ENCODE data around the gene SRGAP3.

The SRGAP3 gene

DNA sequence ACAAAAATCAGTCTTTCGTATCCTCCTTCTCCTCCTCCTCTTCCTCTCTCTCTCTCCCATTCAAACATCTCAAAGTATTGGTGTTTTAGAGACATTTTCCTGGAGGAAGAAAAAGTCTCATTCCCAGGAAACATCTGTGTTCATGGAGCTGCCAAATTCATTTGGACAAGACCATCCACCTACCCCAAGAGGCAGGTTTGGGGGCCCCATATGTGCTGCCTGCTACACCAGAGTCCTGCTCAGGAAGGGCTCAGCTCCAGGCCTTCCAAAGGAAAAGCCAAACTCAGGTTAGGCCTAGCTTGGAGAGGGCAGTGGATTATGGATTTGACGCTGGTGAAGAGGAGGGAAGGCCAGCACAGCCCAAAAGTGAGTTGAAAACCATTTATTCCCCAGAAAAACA, 131.2 kb downstream of the SRGAP3 start:
- H3K36me3 ChIP-seq (ENCODE audit: insufficient read depth, low read length): no peaks in the 10 kb centered on the region
- H3K4me2 ChIP-seq (ENCODE audit: low read length): no peak overlapping the region
- H3K9me3 ChIP-seq (replicated peaks; ENCODE audit: low read length): no peaks in the 10 kb centered on the region
- H3K4me3 ChIP-seq (ENCODE audit: low read length): no peak overlapping the region
- no peaks in the 10 kb centered on the region for H3K4me1 ChIP-seq (ENCODE audit: control insufficient read depth, insufficient read depth, low read length)
- H3K27me3 ChIP-seq (ENCODE audit: control insufficient read depth, insufficient read depth, low read length): peaks cover 7% of the 10 kb centered on the region
- no peak overlapping the region for H3K9ac ChIP-seq (ENCODE audit: low read depth, low read length)

DNA sequence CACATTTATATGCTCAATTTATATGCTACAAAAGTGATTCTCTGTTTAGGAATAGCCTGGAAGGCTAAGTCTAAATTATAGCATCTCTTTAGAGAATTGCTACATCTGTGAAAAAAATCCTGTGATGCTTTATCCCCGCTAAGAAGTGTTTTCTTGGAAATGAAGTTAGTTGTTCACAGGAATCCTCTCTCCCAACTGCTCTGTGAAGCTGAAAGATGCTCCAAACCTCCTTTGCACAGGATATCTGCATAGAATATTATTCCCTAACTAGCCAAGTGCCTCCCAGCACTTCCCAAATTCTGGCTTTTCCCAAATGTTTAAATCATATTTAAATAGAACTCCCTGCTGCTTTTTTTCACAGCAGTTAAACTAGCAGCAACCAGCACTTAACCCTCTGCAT, 132.2 kb downstream of the SRGAP3 start:
- H3K9me3 ChIP-seq (replicated peaks; ENCODE audit: low read length): no peaks in the 10 kb centered on the region
- peaks cover 8% of the 10 kb centered on the region for H3K27me3 ChIP-seq (ENCODE audit: control insufficient read depth, insufficient read depth, low read length)
- H3K36me3 ChIP-seq (ENCODE audit: insufficient read depth, low read length): no peaks in the 10 kb centered on the region
- no peaks in the 10 kb centered on the region for H3K4me1 ChIP-seq (ENCODE audit: control insufficient read depth, insufficient read depth, low read length)
- H3K4me3 ChIP-seq (ENCODE audit: low read length): no peak overlapping the region
- H3K9ac ChIP-seq (ENCODE audit: low read depth, low read length): no peak overlapping the region
- no peak overlapping the region for H3K4me2 ChIP-seq (ENCODE audit: low read length)

DNA sequence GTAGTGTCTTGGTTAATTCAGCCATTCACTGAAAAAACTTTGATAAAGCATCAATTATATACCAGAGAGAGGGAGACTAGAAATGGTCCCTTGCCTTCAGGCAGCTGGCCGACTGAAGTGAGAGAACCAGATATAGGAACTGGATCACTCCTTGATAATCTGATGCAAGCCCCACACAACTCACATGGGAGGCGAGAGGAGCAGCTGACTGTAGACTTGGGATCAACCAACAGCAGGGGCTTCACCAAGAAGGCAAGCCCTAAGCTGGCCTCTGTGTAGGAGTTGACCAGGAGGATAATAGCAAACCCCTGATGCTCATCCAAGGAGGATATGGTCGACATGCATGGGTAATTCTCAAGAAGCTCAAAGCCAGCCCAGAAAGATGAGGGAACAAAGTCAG, 133.1 kb downstream of the SRGAP3 start:
- Histone ChIP-seq H3K36me3 (ENCODE audit: insufficient read depth, low read length) (no peaks in the 10 kb centered on the region), H3K9ac (ENCODE audit: low read depth, low read length) (no peak overlapping the region), H3K27me3 (ENCODE audit: control insufficient read depth, insufficient read depth, low read length) (peaks cover 11% of the 10 kb centered on the region), H3K4me2 (ENCODE audit: low read length) (no peak overlapping the region), H3K4me1 (ENCODE audit: control insufficient read depth, insufficient read depth, low read length) (no peaks in the 10 kb centered on the region), H3K9me3 (replicated peaks; ENCODE audit: low read length) (no peaks in the 10 kb centered on the region), H3K4me3 (ENCODE audit: low read length) (no peak overlapping the region)

DNA sequence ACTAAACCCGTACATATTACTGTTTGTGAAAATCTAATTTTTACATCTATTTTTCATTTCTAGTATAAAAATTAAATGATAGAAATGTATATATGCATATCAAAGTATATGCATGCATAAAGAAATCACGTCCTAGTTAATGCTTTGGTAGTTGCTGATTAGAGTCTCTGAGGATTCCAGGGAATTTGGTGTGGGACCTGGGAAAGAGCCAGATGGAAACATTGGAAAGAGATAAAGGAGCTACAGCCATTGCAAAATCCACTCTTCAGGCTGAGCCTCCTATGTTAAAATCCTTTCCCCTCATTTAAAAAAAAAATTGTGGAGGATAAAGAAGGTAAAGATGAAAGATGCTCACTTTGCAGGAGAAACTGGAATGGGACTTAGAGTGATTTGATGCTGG, 134.1 kb downstream of the SRGAP3 start:
- Histone ChIP-seq H3K9me3 (replicated peaks; ENCODE audit: low read length) (no peaks in the 10 kb centered on the region), H3K27me3 (ENCODE audit: control insufficient read depth, insufficient read depth, low read length) (peaks cover 11% of the 10 kb centered on the region), H3K4me3 (ENCODE audit: low read length) (no peak overlapping the region), H3K4me1 (ENCODE audit: control insufficient read depth, insufficient read depth, low read length) (no peaks in the 10 kb centered on the region), H3K4me2 (ENCODE audit: low read length) (no peak overlapping the region), H3K9ac (ENCODE audit: low read depth, low read length) (no peak overlapping the region), H3K36me3 (ENCODE audit: insufficient read depth, low read length) (no peaks in the 10 kb centered on the region)

DNA sequence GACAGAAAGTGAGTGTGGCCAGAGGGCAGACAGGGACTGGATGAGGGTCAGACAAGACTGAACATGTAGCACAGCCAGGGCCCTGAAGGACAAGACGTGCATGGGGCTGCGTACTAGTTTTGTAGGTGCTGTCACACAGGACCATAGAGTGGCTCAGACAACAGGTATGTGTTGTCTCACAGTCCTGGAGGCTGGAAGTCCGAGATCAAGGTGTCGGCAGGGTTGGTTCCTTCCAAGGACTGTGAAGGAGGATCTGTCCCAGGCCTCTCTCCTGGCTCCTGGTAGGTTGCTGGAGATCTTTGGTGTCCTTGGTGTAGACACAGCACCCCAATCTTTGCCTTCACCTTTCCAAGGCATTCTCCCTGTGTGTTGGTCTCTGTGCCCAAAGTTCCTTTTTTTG, 136.4 kb downstream of the SRGAP3 start:
- Histone ChIP-seq H3K4me3 (ENCODE audit: low read length) (no peak overlapping the region), H3K9me3 (replicated peaks; ENCODE audit: low read length) (no peaks in the 10 kb centered on the region), H3K4me2 (ENCODE audit: low read length) (no peak overlapping the region), H3K36me3 (ENCODE audit: insufficient read depth, low read length) (no peaks in the 10 kb centered on the region), H3K4me1 (ENCODE audit: control insufficient read depth, insufficient read depth, low read length) (no peaks in the 10 kb centered on the region), H3K9ac (ENCODE audit: low read depth, low read length) (no peak overlapping the region), H3K27me3 (ENCODE audit: control insufficient read depth, insufficient read depth, low read length) (peaks cover 21% of the 10 kb centered on the region)

DNA sequence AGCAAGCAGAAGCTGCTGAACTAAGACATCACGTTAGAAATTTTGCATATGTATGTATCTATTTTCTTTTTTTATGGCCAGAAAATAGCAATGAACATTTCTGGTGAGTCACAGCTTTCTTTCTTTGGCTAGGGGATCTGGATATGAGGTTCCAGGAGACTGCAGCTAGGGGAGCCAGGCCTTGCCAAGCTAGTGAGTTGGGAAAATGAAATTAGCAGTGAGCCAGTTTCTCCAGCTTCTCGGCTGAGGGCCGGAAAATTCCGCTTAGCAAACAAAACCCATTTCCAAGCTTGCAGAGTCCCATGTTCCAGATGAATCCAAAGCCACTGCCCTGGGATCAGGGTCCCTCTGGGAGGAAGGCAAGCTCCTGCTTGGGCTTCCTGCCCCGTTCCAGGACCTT, 137.6 kb downstream of the SRGAP3 start:
- no peak overlapping the region for H3K9ac ChIP-seq (ENCODE audit: low read depth, low read length)
- no peak overlapping the region for H3K4me3 ChIP-seq (ENCODE audit: low read length)
- no peaks in the 10 kb centered on the region for H3K4me1 ChIP-seq (ENCODE audit: control insufficient read depth, insufficient read depth, low read length)
- H3K27me3 ChIP-seq (ENCODE audit: control insufficient read depth, insufficient read depth, low read length): peaks cover 19% of the 10 kb centered on the region
- no peaks in the 10 kb centered on the region for H3K9me3 ChIP-seq (replicated peaks; ENCODE audit: low read length)
- no peak overlapping the region for H3K4me2 ChIP-seq (ENCODE audit: low read length)
- no peaks in the 10 kb centered on the region for H3K36me3 ChIP-seq (ENCODE audit: insufficient read depth, low read length)

DNA sequence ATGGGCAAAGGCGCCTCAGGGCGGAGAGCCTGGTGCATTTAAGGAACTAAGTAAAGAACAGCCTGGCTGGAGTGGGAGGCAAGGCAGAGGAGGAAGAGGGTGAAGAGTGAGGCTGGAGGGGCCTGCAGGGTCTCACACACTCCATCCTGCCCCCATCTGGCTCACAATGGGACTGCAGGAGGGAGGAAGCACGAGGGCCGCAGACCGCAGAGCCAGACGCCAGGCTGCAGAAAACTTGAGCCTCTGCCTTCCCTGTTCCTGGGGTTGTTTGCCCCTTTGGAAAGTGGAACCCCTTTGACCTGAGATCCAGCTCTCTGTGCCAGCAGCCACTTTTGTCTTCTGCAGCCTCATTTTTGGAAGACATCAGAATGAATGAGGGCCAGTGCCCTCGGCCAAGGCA, 138.0 kb downstream of the SRGAP3 start:
- Histone ChIP-seq H3K9me3 (replicated peaks; ENCODE audit: low read length) (no peaks in the 10 kb centered on the region), H3K4me3 (ENCODE audit: low read length) (no peak overlapping the region), H3K27me3 (ENCODE audit: control insufficient read depth, insufficient read depth, low read length) (peaks cover 17% of the 10 kb centered on the region), H3K9ac (ENCODE audit: low read depth, low read length) (no peak overlapping the region), H3K36me3 (ENCODE audit: insufficient read depth, low read length) (no peaks in the 10 kb centered on the region), H3K4me2 (ENCODE audit: low read length) (no peak overlapping the region), H3K4me1 (ENCODE audit: control insufficient read depth, insufficient read depth, low read length) (no peaks in the 10 kb centered on the region)

DNA sequence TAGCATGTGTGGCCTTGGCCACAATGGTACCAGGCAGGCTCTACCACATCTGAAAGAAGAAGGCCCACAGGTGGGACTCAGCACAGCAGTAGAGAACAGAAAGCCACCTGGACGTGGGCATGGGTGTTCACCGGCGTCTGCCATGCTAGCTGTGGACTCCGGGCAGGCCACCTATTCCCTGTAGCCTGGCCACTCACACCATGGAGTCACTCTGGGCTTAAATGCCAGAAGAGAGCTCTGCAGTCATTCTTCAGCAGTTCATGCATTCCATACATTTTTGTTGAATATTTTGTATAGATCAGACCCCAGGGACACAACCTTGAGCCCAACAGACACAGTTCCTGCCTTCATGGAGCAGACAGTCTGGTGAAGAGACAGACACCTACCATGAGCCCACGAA, 138.6 kb downstream of the SRGAP3 start:
- no peaks in the 10 kb centered on the region for H3K9me3 ChIP-seq (replicated peaks; ENCODE audit: low read length)

DNA sequence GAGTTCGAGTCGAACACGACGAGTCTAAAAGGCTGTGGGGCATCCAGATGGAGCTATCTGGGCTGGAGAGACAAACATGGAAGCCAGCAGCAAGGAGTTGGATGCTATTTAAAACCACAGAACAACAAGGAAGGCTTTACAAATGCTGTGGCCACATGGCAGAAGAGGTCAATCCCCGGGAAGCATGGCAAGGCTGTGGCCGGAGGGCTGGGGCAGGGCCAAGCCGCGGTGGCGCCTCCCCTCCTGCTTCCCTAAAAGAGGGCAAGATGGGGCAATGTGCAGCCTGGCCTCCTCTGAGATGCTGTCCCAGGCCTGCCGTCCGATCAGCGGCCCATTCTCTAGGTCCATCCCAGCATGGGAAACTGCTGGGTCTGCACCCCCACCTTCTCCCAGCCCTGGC, 139.1 kb downstream of the SRGAP3 start:
- no peak overlapping the region for H3K4me2 ChIP-seq (ENCODE audit: low read length)
- no peak overlapping the region for H3K4me3 ChIP-seq (ENCODE audit: low read length)
- H3K27me3 ChIP-seq (ENCODE audit: control insufficient read depth, insufficient read depth, low read length): peaks cover 17% of the 10 kb centered on the region
- no peak overlapping the region for H3K9ac ChIP-seq (ENCODE audit: low read depth, low read length)
- no peaks in the 10 kb centered on the region for H3K36me3 ChIP-seq (ENCODE audit: insufficient read depth, low read length)
- H3K9me3 ChIP-seq (replicated peaks; ENCODE audit: low read length): no peaks in the 10 kb centered on the region
- H3K4me1 ChIP-seq (ENCODE audit: control insufficient read depth, insufficient read depth, low read length): no peaks in the 10 kb centered on the region

More for the DNA sequence above, 138.6 kb downstream of the SRGAP3 start:
- no peak overlapping the region for H3K4me3 ChIP-seq (ENCODE audit: low read length)
- H3K4me2 ChIP-seq (ENCODE audit: low read length): no peak overlapping the region
- no peaks in the 10 kb centered on the region for H3K36me3 ChIP-seq (ENCODE audit: insufficient read depth, low read length)
- no peak overlapping the region for H3K9ac ChIP-seq (ENCODE audit: low read depth, low read length)
- H3K27me3 ChIP-seq (ENCODE audit: control insufficient read depth, insufficient read depth, low read length): peaks cover 17% of the 10 kb centered on the region
- H3K4me1 ChIP-seq (ENCODE audit: control insufficient read depth, insufficient read depth, low read length): no peaks in the 10 kb centered on the region

DNA sequence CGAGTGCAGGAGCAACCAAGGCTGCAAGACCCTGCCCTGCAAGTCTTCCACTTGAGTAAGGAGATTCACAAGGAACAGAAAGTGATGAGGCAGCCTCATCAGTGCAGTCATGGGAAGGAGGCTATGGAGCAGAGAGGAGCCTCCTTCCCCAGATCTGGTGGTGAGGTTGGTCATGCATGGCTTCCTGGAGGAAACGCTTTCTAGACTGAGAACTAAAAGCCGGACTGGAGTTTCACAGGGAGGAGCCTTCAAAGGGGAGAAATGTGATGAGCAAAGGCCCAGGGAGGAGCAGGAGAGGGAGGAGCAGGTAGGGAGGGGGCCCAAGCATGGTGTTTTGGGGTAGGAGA, 139.9 kb downstream of the SRGAP3 start:
- Histone ChIP-seq H3K4me1 (ENCODE audit: control insufficient read depth, insufficient read depth, low read length) (no peaks in the 10 kb centered on the region), H3K9me3 (replicated peaks; ENCODE audit: low read length) (no peaks in the 10 kb centered on the region), H3K4me3 (ENCODE audit: low read length) (no peak overlapping the region), H3K4me2 (ENCODE audit: low read length) (no peak overlapping the region), H3K9ac (ENCODE audit: low read depth, low read length) (no peak overlapping the region), H3K27me3 (ENCODE audit: control insufficient read depth, insufficient read depth, low read length) (peaks cover 15% of the 10 kb centered on the region), H3K36me3 (ENCODE audit: insufficient read depth, low read length) (no peaks in the 10 kb centered on the region)

DNA sequence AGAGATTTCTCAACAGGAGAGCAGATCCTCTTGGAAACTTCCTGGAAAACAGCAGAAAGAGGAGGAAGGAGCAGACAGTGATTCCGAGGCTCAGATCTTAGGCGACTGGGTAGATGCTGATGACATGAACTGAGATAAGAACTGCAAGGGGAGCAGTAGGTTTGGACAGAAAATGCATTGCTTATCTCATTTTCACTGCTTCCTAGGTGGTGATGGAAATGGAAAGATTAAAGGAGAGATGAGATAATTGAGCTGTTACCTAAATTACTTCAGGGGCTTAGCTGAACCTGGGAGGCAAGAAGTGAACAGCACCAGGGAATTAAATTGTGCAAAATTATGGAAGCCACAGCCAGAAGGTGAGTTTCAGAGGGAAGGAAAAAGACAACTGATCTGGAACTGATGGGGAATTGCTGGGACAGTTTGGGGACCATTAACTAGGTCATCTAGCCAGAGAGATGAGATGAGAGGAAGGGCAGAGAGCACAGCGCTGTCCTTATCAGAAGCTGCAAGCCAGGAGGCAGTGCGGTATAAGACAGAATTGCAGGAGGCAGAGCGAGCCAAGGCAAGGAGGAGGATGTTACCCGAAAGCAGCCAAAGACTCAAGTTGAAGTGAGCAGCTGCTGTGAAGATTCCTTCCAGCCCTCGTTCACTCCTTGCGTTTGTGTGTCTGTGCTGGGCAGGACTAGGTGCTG, 140.4 kb downstream of the SRGAP3 start:
- Histone ChIP-seq H3K9ac (ENCODE audit: low read depth, low read length) (no peak overlapping the region), H3K27me3 (ENCODE audit: control insufficient read depth, insufficient read depth, low read length) (peaks cover 14% of the 10 kb centered on the region), H3K9me3 (replicated peaks; ENCODE audit: low read length) (no peaks in the 10 kb centered on the region), H3K4me1 (ENCODE audit: control insufficient read depth, insufficient read depth, low read length) (no peaks in the 10 kb centered on the region), H3K4me2 (ENCODE audit: low read length) (no peak overlapping the region), H3K4me3 (ENCODE audit: low read length) (no peak overlapping the region), H3K36me3 (ENCODE audit: insufficient read depth, low read length) (no peaks in the 10 kb centered on the region)

DNA sequence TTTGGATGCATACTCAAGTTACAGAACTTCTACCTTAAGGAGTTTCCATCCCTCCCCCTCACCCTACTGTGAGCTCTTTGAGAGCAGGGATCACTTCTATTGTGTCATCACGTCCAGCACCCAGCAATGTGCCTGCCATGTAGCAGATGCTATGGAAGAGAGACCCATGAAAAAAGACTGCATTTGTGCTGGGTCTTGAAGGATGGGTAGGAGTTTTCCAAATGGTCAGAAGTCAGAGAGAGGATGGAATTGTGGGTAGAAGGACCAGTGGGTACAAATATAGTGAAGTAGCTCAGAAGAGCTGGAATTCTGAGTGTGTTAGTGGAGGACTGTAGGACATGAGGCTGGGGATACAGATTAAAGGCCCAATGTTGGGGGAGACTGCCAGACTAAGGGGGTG, 141.7 kb downstream of the SRGAP3 start:
- H3K9ac ChIP-seq (ENCODE audit: low read depth, low read length): no peak overlapping the region
- no peaks in the 10 kb centered on the region for H3K36me3 ChIP-seq (ENCODE audit: insufficient read depth, low read length)
- H3K4me1 ChIP-seq (ENCODE audit: control insufficient read depth, insufficient read depth, low read length): no peaks in the 10 kb centered on the region
- H3K4me3 ChIP-seq (ENCODE audit: low read length): no peak overlapping the region
- no peaks in the 10 kb centered on the region for H3K9me3 ChIP-seq (replicated peaks; ENCODE audit: low read length)
- no peak overlapping the region for H3K4me2 ChIP-seq (ENCODE audit: low read length)
- peaks cover 17% of the 10 kb centered on the region for H3K27me3 ChIP-seq (ENCODE audit: control insufficient read depth, insufficient read depth, low read length)

Measured in skeletal muscle satellite cell (primary cell).